Measurements from ENCODE around the gene GRB7.
"Not testable (repeated sequence)": the region's sequence is repeated elsewhere in the genome, so short reads cannot be mapped to it uniquely, and the experiment has no call there.

GRB7 gene

GRCh38 chr17:39755554-39756379 lies 18.0 kb downstream of the GRB7 start:
- H3K9me3 ChIP-seq (replicated peaks; ENCODE audit: low read length) = no peaks in the 10 kb centered on the region
- peaks cover 8% of the 10 kb centered on the region for H3K4me1 ChIP-seq (ENCODE audit: control insufficient read depth, insufficient read depth, low read length)

DNA sequence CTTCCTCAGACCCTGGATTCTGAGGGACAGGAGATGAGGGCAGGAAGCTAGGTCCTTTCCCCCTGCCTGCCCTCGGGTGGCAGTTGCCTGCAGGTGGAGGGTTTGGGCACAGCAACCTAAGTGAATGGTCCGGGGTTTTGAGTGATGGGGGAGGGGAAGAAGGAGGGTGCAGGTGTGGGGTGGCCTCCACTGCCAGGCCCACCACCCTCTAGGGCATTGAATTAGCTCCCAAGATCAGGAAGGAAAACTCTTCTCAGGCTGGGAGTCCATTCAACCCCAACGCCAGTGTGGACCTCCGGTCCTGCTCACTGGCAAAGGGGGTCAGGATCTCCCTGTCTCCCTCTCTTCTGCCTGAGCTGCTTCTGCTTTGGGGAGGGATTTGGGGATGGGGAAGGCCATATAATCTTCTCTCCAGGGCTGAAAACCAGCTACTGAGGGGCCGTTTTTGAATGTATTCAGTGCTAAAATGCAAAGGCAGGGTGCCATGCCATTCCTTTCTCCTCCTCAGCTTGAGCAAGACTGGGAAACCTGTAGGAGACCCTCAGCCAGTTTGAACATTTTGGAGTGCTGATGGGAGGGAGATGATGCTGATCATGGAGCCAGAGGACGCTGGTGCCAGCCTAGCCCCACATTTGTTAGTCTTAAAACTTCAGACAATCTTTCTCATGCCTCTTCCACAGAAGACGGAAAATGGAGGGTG lies 18.8 kb downstream of the GRB7 start:
- peaks cover 51% of the 10 kb centered on the region for H3K27me3 ChIP-seq (ENCODE audit: control insufficient read depth, insufficient read depth, low read length)
- H3K9me3 ChIP-seq (replicated peaks; ENCODE audit: low read length) = no peaks in the 10 kb centered on the region
- peaks cover 8% of the 10 kb centered on the region for H3K4me1 ChIP-seq (ENCODE audit: control insufficient read depth, insufficient read depth, low read length)
- H3K4me3 ChIP-seq (ENCODE audit: low read length) = no peak overlapping the region
- H3K9ac ChIP-seq (ENCODE audit: low read depth, low read length) = no peak overlapping the region
- H3K4me2 ChIP-seq (ENCODE audit: low read length) = no peak overlapping the region
- no peaks in the 10 kb centered on the region for H3K36me3 ChIP-seq (ENCODE audit: insufficient read depth, low read length)

More at GRCh38 chr17:39755554-39756379, 18.0 kb downstream of the GRB7 start:
- Histone ChIP-seq H3K36me3 (ENCODE audit: insufficient read depth, low read length) (no peaks in the 10 kb centered on the region), H3K4me2 (ENCODE audit: low read length) (no peak overlapping the region), H3K4me3 (ENCODE audit: low read length) (no peak overlapping the region), H3K9ac (ENCODE audit: low read depth, low read length) (no peak overlapping the region), H3K27me3 (ENCODE audit: control insufficient read depth, insufficient read depth, low read length) (peaks cover 51% of the 10 kb centered on the region)

DNA sequence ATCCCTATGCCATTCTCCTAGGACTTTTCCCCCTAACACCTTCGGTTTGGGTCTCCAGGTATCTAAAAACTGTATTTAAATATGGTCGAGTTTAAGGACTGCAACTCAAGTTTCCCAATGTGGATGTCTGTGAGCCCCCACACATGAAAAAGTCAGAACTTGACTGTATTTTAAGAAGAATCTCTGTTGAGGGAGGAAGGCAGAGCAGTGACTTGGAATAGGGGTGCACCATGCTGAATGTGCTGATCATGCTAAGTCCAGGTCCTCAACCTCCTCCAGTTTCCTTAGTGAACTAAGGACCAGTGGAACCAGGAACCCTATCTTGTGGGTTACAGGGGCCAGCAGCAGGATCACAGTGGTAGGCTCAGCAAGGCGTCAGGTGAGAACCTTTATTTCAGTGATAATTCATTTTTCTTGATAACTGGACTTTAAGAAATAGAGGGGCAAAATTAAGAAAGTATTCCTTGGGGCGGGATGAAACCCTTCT lies 19.5 kb downstream of the GRB7 start:
- H3K4me3 ChIP-seq (ENCODE audit: low read length) = no peak overlapping the region
- H3K4me2 ChIP-seq (ENCODE audit: low read length) = no peak overlapping the region
- no peak overlapping the region for H3K9ac ChIP-seq (ENCODE audit: low read depth, low read length)
- no peaks in the 10 kb centered on the region for H3K36me3 ChIP-seq (ENCODE audit: insufficient read depth, low read length)
- H3K9me3 ChIP-seq (replicated peaks; ENCODE audit: low read length) = no peaks in the 10 kb centered on the region
- H3K27me3 ChIP-seq (ENCODE audit: control insufficient read depth, insufficient read depth, low read length) = peaks cover 49% of the 10 kb centered on the region
- H3K4me1 ChIP-seq (ENCODE audit: control insufficient read depth, insufficient read depth, low read length) = peaks cover 8% of the 10 kb centered on the region

DNA sequence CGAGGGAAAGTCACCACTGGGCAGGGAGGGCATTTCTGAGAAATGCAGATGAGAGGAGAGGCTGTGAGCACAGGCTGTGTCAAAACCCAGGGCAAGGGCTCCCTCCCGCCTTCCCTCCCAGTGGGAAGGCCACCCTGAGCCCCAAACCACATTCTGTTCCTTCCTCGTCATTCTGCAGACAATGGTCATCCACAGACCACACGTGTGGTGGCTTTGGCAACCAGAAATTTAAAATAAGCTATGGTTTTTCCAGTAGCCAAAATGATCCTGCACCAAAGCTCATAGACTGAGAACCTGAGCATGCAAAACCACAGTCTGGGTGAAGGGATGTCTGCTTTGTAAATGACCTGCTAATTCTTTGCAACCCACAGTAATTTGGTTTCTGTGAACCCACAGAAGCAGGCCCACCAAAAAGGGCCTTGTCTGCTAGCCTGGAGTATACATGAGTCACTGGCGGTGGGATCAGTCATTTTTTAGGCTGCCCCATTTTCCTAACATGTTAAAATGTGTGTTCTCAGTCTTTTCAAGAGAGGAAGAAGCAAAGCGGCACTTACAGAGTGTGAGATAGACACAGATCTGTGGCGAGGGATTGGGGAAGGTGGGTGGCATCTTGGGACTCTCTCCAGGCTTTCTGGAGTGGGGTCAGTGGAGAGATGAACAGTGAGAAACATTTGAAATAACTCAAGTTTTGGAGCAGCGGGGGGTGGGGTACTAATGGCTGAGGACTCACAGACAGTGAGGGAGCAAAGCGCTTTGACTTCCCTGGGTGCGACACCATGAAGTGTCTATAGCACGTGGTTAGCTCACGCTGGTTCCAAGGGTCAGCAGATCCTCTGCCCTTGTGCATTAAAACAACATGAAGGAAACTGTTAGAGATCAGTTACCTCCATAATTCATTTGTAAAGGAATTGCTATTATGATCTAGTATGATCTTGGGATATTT lies 20.5 kb downstream of the GRB7 start:
- H3K9ac ChIP-seq (ENCODE audit: low read depth, low read length) = no peak overlapping the region
- H3K27me3 ChIP-seq (ENCODE audit: control insufficient read depth, insufficient read depth, low read length) = peaks cover 51% of the 10 kb centered on the region
- H3K4me3 ChIP-seq (ENCODE audit: low read length) = no peak overlapping the region
- H3K4me1 ChIP-seq (ENCODE audit: control insufficient read depth, insufficient read depth, low read length) = peaks cover 13% of the 10 kb centered on the region
- no peaks in the 10 kb centered on the region for H3K9me3 ChIP-seq (replicated peaks; ENCODE audit: low read length)
- H3K4me2 ChIP-seq (ENCODE audit: low read length) = no peak overlapping the region
- no peaks in the 10 kb centered on the region for H3K36me3 ChIP-seq (ENCODE audit: insufficient read depth, low read length)

- no peak overlapping the region for H3K9ac ChIP-seq (ENCODE audit: low read depth, low read length)
- H3K4me1 ChIP-seq (ENCODE audit: control insufficient read depth, insufficient read depth, low read length) = peaks cover 11% of the 10 kb centered on the region
- H3K4me3 ChIP-seq (ENCODE audit: low read length) = no peak overlapping the region
- H3K4me2 ChIP-seq (ENCODE audit: low read length) = no peak overlapping the region
- H3K36me3 ChIP-seq (ENCODE audit: insufficient read depth, low read length) = no peaks in the 10 kb centered on the region
- H3K27me3 ChIP-seq (ENCODE audit: control insufficient read depth, insufficient read depth, low read length) = peaks cover 52% of the 10 kb centered on the region
- no peaks in the 10 kb centered on the region for H3K9me3 ChIP-seq (replicated peaks; ENCODE audit: low read length)
Observed at GRCh38 chr17:39759204-39759603, 21.5 kb downstream of the GRB7 start.

DNA sequence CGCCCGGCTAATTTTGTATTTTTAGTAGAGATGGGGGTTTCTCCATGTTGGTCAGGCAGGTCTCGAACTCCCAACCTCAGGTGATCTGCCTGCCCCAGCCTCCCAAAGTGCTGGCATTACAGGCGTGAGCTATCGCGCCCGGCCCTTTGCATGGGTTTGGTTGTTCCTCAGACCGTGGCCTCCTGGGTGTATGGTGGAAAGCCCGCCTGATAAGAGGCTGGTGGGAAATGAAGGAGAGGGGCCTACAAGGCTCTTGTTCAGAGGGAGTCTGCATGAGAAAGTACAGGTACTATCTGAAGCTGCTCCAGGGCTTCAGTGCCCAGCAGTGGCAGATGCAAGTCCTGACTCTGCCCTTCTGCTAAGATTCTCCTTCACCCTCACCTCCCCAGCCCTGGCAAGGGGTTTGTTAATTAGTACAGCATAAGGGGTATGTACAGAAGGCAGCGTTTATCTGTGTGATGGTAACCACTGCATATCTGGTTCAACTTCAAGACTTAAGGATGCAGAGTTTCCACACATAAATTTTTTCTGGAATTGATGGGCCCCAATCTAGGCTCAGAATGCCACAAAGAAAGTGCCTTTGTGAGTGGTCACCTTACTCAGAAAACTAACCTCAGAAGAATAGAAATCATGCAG lies 24.2 kb downstream of the GRB7 start:
- Histone ChIP-seq H3K36me3 (ENCODE audit: insufficient read depth, low read length) (no peaks in the 10 kb centered on the region), H3K27me3 (ENCODE audit: control insufficient read depth, insufficient read depth, low read length) (peaks cover 61% of the 10 kb centered on the region), H3K4me2 (ENCODE audit: low read length) (no peak overlapping the region), H3K9ac (ENCODE audit: low read depth, low read length) (no peak overlapping the region), H3K4me3 (ENCODE audit: low read length) (no peak overlapping the region), H3K9me3 (replicated peaks; ENCODE audit: low read length) (no peaks in the 10 kb centered on the region), H3K4me1 (ENCODE audit: control insufficient read depth, insufficient read depth, low read length) (peaks cover 11% of the 10 kb centered on the region)

GRCh38 chr17:39763051-39763820 lies 25.5 kb downstream of the GRB7 start:
- no peak overlapping the region for H3K9ac ChIP-seq (ENCODE audit: low read depth, low read length)
- no peaks in the 10 kb centered on the region for H3K36me3 ChIP-seq (ENCODE audit: insufficient read depth, low read length)
- H3K9me3 ChIP-seq (replicated peaks; ENCODE audit: low read length) = no peaks in the 10 kb centered on the region
- peak overlapping the region; percentile 51 for H3K4me2 ChIP-seq (ENCODE audit: low read length)
- H3K4me1 ChIP-seq (ENCODE audit: control insufficient read depth, insufficient read depth, low read length) = peaks cover 11% of the 10 kb centered on the region
- no peak overlapping the region for H3K4me3 ChIP-seq (ENCODE audit: low read length)
- H3K27me3 ChIP-seq (ENCODE audit: control insufficient read depth, insufficient read depth, low read length) = peaks cover 57% of the 10 kb centered on the region

DNA sequence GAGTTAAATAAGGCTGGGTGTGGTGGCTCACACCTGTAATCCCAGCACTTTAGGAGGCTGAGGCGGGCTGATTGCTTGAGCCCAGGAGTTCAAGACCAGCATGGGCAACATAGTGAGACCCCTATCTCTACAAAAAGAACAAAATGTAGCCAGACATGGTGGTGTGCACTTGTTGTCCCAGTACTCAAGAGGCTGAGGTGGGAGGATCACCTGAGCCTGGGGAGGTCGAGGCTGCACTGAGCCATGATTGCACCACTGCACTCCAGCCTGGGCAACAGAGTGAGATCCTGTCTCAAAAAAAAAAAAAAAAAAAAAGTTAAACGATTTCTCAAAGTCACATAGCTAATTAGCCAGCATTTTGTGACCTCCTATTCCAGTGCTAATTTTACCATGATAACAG lies 26.4 kb downstream of the GRB7 start:
- not testable (repeated sequence) for H3K4me3 ChIP-seq (ENCODE audit: low read length); H3K9ac ChIP-seq (ENCODE audit: low read depth, low read length); H3K36me3 ChIP-seq (ENCODE audit: insufficient read depth, low read length); H3K4me2 ChIP-seq (ENCODE audit: low read length); H3K9me3 ChIP-seq (replicated peaks; ENCODE audit: low read length)
- Histone ChIP-seq H3K27me3 (ENCODE audit: control insufficient read depth, insufficient read depth, low read length) (peaks cover 59% of the 10 kb centered on the region), H3K4me1 (ENCODE audit: control insufficient read depth, insufficient read depth, low read length) (peaks cover 11% of the 10 kb centered on the region)

DNA sequence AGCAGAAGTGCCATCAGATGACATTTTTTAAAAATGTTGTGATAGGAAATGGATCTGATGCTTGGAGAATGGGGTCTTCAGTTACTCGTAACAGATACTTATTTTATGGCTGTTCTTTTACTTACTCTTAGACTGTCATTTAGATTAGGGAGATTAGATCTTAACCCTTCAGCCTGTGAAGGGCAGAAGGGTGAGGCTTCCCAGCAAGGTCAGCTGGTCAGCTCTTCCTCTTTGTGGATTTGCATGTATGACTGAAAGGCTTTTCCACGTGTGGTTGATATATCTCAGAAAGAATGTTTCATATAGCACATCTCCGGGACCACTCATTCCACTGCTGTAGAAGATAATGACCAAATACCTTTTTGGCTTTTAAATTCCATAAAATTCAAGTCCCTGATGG lies 27.4 kb downstream of the GRB7 start:
- H3K9me3 ChIP-seq (replicated peaks; ENCODE audit: low read length) = no peaks in the 10 kb centered on the region
- H3K36me3 ChIP-seq (ENCODE audit: insufficient read depth, low read length) = no peaks in the 10 kb centered on the region
- H3K4me2 ChIP-seq (ENCODE audit: low read length) = no peak overlapping the region
- H3K4me3 ChIP-seq (ENCODE audit: low read length) = no peak overlapping the region
- peaks cover 63% of the 10 kb centered on the region for H3K27me3 ChIP-seq (ENCODE audit: control insufficient read depth, insufficient read depth, low read length)
- H3K9ac ChIP-seq (ENCODE audit: low read depth, low read length) = no peak overlapping the region
- H3K4me1 ChIP-seq (ENCODE audit: control insufficient read depth, insufficient read depth, low read length) = peaks cover 11% of the 10 kb centered on the region

GRCh38 chr17:39765766-39766165 lies 28.0 kb downstream of the GRB7 start:
- peaks cover 65% of the 10 kb centered on the region for H3K27me3 ChIP-seq (ENCODE audit: control insufficient read depth, insufficient read depth, low read length)
- no peak overlapping the region for H3K9ac ChIP-seq (ENCODE audit: low read depth, low read length)
- no peaks in the 10 kb centered on the region for H3K9me3 ChIP-seq (replicated peaks; ENCODE audit: low read length)
- peaks cover 11% of the 10 kb centered on the region for H3K4me1 ChIP-seq (ENCODE audit: control insufficient read depth, insufficient read depth, low read length)
- H3K4me3 ChIP-seq (ENCODE audit: low read length) = no peak overlapping the region
- H3K4me2 ChIP-seq (ENCODE audit: low read length) = no peak overlapping the region
- H3K36me3 ChIP-seq (ENCODE audit: insufficient read depth, low read length) = no peaks in the 10 kb centered on the region

Data from skeletal muscle satellite cell (primary cell).